GM18909 (cell line): ENCODE data around the gene ZNF483.
"Not testable (repeated sequence)": the region's sequence is repeated elsewhere in the genome, so short reads cannot be mapped to it uniquely, and the experiment has no call there.

Experiments
- ATAC-seq: cut with Tn5 transposase; IDR thresholded peaks from one replicate; pipeline ENCODE4 v1.9.1; 2021; ENCODE audit warnings: mild to moderate bottlenecking; ENCODE audit not compliant: unreplicated experiment, poor library complexity

The ZNF483 gene

DNA sequence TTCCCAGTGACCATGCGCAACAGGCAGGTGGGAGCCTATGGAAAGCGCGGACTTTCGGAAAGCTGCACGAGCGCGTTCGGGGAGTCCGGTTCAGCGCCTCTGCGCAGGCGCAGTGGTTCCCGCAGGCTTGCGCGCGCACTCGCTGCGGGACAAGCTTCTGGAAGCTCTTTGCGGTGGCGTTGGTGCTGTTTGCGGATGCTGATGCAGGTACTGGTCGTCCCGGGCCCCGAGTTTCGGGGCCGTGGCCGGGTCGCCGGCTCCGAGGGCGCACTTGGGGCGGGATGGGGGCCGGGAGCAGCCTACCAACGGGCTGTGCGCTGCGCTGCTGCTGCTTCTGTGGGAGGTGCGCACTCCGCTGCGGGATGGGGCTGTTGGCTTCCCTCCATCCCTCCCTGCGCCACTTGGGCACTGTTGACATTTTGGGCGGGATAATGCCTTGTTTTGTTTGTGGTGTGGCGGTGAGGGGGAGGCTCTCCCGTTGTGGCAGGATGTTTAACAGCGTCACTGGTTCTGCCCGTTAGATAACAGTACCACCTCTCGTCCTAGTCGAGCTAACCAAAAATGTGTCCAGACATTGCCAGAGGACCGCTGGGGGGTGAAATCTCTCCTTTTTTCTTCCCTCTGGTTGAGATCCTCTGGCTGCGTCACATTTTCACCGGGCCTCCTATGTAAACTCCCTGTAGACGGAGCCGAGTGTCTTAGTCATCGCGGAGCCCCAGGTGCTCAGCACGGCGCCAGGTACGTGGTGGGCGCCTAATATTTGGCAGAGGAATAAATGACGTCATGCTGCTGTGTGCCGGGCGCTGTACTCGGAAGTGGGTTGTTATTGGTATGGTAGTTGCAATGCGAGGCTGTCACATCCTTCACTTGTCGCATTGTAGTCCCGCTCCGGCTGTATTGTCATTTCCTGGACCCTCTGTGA, at the start of gene ZNF483:
TSS of gene ZNF483 (plus strand) at position 124 of the 922 bp plus-strand sequence. CDS start 2,217 bp downstream, outside the sequence.
- peak; percentile 74 for ATAC-seq

DNA sequence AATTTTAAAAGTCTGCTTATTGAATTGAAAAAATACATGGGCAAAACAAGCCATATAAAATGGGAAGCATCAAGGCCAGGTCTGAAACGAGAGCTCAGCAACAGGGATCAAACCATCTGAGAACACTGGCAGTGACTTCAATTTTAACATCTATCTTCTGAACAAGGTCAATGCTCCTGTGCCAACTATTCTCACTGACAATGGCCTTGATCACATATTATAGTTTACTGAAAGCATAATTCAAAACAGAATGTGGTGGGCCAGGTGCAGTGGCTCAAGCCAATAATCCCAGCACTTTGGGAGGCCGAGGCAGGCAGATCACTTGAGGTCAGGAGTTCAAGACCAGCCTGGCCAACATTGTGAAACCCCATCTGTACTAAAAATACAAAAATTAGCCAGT, 49.8 kb upstream of the ZNF483 start:
- ATAC-seq, result no peak

DNA sequence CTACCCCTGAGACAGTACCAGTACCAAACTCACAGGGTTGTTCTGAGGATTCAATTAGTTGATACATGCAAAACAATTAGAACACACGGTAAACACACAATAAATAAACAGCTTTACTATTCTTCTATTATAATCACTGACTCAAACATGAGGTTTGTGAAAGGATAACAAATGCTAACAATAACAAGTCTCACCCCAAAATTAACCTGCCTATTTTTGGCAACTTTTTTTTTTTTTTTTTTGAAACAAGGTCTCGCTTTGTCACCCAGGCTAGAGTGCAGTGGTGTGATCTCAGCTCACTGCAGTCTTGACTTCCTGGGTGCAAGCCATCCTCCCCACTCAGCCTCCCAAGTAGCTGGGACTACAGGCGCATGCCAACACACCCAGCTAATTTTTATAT, 47.3 kb upstream of the ZNF483 start:
- ATAC-seq, result no peak

DNA sequence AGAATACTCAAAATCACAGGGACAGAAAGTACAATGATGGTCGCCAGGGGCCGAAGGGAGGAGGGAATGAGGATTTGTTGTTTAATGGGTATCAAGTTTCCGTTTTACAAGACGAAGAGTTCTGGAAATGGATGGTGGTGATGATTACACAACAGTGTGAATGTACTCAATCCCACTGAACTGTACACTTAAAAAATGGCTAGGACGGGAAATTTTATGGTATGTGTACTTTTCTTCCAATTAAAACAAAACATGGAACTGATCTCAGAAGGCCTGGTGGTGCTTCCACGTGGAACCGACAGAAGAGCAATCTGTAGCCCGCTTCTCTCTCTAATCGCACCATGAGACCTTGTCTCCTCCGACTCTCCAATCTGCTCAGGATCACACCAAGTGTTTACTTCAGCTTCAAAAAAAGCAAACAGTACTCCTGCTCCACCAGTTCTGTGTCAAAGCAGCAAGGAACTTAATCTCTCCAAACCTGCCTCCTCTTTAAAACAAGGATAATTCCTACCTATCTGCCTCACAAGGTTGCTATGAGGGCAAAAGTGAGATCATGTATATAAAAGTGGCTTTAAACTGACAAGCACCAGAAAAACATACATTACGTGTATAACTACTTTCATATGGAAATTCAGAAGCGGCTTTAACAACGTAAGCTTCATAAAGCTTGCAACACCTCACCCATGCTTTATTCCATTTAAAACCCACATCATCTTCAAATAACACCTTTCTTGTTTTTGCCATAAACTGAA, 42.9 kb upstream of the ZNF483 start:
- ATAC-seq, result no peak

DNA sequence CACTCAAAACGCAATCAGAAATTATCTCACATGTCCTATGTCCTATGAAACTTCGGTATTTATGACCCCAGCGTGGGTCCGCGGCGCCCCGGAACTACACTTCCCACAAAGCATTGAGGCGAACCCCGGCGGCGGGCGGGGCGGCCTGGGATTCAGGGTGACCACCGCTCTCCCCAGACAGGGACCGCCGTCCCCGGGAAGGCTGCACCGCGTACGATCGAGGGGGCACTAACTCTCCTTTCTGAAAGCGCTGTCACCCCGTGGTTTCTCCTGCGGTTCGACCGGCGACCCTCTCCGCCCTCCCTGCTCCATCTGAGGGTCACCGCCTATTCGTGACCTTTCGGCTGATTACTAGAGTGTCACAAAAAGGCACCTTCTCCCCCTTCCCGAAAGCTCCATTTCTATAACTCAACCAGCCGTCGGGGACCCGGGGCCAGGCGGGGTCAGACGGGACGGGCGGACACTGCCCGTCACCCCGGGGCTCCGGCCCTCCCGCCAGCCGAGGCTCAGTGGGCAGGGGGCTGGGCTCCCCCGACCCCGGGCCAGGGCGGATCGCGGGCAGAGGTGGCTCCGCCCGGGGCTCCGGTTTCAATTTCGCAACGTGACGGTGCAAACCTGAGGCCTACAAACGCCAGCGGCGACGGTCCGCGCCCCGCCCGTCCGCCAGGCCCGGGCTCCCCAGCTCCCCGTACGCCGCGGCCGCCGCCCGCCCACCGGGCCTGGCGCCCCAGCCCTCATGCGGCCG, 42.1 kb upstream of the ZNF483 start:
- peak; percentile 65 for ATAC-seq

DNA sequence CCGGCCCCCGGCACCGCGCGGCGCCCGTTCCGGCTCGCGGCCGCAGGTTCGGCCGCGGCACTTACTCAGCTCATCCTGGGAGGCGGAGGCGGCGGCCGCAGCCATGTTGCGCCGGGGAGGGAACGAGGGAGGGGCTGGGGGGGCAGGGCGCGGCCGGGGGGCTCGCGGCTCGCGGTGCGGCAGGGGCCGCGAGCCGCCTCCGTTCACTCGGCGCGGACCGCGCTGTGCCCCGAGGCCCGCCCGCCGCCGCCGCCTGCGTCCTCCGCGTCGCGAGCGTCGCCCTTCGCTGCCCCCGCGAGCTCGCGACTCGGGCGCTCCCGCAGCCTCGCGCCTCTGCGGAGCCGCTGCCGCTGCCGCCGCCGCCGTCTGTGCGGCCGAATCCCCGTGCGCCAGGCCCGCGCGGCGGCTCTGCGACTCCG, 41.5 kb upstream of the ZNF483 start:
- peak; percentile 43 for ATAC-seq

DNA sequence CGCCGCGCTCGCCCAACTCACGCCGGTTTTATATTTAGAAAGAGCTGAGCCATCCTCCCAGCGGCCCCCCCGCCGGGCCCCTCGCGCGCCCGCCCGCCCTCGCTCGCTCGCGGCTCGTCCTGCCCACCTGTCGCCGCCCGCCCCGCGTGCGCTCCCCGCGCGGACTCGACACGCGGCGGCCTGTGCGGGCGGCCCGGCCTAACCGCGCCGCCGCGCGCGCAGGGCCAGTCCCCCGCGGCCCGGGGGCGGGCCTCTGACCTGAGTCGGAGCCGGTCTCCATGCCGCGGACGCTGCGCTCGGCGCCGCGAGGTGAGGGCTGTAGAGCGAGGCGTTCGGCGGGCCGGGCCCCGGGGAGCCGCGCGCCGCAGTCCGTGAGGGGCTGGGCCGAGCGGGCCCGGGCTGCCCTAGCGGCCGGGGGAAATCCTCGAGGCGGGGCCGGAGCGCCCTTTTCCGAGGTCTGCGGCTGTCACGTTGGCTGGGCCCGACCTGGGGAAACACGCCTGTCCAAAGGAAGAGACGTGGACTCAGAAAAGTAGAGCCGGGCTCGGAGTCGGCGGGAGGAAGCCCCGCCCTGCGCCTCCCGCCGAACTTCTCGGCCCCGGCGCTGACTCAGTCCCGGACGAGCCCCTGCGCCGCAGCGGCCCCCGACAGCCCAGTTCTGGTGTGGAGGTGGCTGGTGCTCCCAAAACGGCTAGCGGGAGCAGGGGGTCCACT, 41.0 kb upstream of the ZNF483 start, which contains the start of gene ECPAS:
TSS of gene ECPAS (minus strand) at position 526 of the 714 bp plus-strand sequence. CDS start 11,465 bp downstream, outside the sequence.
- peak; percentile 62 for ATAC-seq

DNA sequence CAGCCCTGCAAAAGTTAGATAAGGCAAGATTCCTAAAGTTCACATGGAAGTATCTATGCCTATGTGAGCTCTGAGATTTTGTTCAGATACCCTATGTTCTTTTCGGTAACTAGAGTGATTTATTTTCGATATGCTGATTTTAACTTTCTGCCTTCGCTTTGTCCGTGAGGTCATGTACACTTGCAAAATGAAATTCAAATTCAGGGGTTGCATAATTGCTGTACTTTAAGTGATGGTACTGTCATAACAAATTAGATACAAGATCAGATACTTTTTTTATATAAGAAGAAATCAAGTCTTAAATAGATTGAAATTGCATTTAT, 40.4 kb upstream of the ZNF483 start:
- no peak for ATAC-seq

DNA sequence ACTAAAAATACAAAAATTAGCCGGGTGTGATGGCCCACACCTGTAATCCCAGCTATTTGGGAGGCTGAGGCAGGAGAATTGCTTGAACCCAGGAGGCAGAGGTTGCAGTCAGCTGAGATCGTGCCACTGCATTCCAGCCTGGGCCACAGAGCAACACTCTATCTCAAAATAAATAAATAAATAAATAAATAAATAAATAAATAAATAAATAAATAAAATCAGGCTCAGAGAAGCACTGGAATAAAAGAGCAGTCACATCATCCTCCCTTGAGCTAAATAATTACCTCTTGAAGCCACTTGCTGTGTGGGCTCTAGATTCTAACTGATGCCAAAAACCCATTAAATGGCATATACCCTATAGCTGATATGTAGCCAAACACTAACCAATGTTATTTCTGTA, 27.8 kb upstream of the ZNF483 start:
- ATAC-seq, result not testable (repeated sequence)

DNA sequence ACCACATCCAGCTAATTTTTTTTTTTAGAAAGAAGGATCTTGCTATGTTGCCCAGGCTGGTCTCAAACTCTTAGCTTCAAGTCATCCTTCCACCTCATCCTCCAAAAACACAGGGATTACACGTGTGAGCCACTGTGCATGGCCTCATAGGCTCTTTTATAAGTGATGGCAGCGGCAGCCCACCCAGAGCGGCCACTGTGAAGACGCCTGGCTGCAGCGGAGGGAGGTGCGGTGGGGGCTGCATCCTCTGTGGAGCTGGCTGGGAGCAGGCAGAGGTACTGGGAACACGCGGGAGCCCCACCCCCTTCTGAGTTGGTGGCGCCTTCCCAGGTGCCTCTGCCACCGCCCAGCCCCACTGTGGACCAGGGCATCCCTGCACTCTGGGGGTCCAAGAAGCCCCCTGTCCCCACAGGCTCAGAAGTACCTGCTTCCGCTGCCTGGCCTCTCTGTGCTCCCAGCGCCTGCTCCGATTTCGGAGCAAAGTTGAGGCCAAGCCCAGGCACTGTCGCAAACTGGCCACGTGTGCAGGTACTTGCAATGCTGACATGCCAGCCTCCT, 23.9 kb upstream of the ZNF483 start:
- ATAC-seq, result no peak

DNA sequence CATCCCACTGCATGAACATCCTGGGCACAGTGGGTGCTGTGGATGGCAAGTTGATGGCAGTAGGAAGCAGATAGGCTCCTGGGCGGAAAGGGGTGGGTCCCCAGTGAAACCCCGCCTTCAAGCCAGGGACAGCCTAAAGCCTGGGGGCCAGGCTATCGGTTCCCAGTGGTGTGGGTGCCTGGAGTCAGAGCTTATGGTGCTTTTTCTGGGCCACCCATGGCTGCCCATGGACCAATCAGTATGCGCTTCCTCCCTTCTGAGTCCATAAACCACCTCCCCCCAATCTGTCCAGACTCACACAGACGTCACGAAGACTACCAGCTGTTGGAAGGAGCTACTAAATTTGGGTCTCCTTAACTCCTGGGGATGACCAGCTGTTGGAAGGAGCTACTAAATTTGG, 23.3 kb upstream of the ZNF483 start:
- no peak for ATAC-seq

DNA sequence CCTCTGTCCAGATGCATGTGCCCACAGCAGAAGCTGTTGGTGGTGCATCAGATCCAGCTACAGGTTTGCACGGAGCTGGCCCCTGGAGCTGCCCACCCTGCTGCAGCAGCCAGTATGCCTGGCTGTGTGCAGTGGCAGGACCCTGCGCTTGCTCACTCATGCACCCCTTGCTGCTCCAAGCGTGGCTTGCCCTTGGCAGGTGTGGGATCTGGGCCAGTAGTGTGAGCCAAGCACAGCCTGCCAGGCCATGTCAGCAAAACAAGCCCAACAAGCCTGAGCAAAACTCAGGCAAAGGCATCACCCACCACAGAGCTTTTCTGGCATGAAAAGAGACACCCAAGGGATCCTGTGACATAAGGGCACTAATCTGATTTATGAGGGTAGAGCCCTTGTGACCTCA, 22.5 kb upstream of the ZNF483 start:
- no peak for ATAC-seq

DNA sequence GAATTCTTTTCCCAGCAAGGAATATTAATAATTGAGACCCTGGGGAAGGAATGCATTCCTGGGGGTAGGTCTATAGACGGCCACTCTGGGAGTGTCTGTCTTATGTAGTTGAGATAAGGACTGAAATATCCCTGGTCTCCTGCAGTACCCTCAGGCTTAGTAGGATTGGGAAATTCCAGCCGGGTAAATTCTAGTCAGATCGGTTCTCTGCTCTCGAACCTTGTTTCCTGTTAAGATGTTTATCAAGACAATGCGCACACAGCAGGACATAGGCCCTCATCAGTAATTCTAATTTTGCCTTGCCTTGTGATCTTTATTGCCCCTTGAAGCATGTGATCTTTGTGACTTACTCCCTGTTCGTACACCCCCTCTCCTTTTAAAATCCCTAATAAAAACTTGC, 13.4 kb upstream of the ZNF483 start:
- ATAC-seq, result not testable (repeated sequence)

DNA sequence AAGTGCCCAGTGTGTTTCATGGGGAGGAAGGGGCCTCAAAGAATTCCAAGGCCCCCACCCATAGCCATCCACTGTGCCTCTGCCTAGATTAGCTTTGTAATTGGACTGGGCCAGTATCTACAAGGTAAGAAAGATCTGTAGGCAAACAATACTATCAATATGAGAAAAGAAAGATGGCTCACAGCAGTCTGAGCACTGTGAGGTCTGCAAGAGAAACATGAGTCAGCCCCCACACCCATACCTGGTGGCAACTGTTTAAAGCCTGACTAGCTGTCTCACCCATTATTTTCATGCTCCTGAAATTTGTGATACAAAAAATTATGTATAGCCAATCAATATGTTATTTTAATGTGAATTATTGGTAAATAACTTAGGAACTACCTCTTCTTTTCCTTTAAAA, 10.0 kb upstream of the ZNF483 start:
- ATAC-seq, result no peak

DNA sequence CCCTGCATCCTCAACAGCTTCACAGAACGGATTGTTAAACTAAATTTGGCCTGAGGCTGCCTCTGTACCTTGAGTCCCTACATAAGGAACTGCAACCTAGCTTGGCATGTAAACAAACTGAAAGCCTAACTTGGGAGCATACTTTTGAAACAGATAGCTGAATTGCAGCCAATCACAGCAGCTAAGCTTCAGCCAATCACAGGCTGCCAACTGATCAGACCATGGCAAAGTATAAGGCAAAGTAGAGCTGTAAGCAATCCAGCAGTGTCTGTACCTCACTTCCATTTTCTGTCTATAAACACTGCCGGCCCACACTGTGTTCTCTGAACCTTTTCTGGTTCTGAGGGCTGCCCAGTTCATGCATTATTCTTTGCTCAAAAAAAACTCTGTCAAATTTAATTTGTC, 8.9 kb upstream of the ZNF483 start:
- no peak for ATAC-seq

DNA sequence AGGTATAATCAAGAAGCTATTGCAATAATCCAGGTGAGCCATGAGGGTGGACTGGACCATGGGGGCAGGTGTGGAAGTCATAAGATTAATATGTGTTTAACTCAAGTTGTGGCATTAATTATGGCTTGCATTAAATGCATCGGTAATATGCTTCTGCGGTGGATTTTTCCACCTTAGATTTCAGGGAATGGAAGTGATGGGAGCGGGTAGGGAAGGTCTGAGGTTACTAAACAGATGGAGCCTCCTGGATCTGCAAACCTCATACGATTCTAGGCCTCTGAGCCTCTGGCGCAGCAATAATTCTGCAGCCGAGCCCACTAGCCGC, 286 bp upstream of the ZNF483 start:
- ATAC-seq, result no peak

DNA sequence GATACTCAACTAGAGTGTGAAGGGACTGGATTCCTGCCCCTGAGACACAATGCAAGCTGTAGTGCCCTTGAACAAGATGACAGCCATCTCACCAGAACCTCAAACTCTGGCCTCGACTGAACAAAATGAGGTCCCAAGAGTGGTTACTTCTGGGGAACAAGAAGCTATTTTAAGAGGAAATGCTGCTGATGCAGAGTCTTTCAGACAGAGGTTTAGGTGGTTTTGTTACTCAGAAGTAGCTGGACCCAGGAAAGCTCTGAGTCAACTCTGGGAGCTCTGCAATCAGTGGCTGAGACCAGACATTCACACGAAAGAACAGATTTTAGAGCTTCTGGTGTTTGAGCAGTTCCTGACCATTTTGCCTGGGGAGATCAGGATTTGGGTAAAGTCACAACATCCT, 2.4 kb downstream of the ZNF483 start:
- ATAC-seq, result no peak

DNA sequence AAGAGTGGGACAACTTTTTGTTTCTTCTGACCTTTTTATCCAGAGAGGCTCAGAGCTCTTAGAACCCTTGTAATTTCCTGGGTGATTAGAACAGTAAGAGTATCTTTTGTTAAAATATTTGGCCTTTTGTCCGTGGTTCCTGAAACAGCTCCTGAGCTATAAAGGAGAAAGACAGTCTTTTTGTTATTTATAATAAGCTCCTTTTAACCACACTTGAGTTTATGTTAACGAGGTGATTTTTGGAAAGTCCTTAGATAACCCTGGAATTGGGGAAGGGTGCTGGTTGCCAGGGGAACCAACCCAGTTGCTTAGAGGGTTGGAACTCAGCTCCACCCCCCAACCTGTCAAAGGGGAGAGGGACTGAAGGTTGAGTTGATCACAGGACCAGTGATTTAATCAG, 4.8 kb downstream of the ZNF483 start:
- ATAC-seq, result no peak

DNA sequence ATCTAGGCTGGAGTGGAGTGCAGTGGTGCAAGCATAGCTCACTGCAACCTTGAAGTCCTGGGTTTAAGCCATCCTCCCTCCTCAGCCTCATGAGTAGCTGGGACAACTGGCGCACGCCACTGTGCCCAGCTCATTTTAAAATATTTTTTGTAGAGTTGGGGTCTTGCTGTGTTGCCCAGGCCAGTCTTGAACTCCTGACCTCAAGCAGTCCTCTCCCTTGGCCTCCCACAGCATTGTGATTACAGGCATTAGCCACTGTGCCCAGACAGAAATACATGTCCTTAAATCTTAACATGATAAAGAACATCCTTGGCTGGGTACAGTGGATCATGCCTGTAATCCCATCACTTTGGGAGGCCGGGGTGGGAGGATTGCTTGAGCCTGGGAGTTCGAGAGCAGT, 6.7 kb downstream of the ZNF483 start:
- no peak for ATAC-seq
